IMR-90 (cell line): ENCODE data around the gene NKAIN2.
"Not testable (repeated sequence)": the region's sequence is repeated elsewhere in the genome, so short reads cannot be mapped to it uniquely, and the experiment has no call there.

Experiments
- CEBPB ChIP-seq: IDR thresholded peaks from 2 replicates; pipeline ENCODE4 v1.6.1; 2012; ENCODE audit warnings: low read depth, low read length, improper control_type of control experiment
- FOS ChIP-seq: fragments of 150-350 bp; IDR thresholded peaks from 2 replicates; pipeline ENCODE4 v1.6.1; 2016; ENCODE audit warnings: low read depth, low read length
- RAD21 ChIP-seq: IDR thresholded peaks from 2 replicates; pipeline ENCODE4 v1.6.1; 2012; ENCODE audit warnings: low read length, improper control_type of control experiment
- TF ChIP-seq, protein P1 (sequence below): conservative IDR thresholded peaks from 2 replicates; pipeline ENCODE4 v1.5.1; 2012; ENCODE audit warnings: mild to moderate bottlenecking, low read depth, low read length, improper control_type of control experiment

DNA sequence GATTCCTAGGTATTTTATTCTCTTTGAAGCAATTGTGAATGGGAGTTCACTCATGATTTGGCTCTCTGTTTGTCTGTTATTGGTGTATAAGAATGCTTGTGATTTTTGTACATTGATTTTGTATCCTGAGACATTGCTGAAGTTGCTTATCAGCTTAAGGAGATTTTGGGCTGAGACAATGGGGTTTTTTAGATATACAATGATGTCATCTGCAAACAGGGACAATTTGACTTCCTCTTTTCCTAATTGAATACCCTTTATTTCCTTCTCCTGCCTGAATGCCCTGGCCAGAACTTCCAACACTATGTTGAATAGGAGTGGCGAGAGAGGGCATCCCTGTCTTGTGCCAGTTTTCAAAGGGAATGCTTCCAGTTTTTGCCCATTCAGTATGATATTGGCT is 363.6 kb downstream of the NKAIN2 start:
- TF ChIP-seq, protein P1, sequence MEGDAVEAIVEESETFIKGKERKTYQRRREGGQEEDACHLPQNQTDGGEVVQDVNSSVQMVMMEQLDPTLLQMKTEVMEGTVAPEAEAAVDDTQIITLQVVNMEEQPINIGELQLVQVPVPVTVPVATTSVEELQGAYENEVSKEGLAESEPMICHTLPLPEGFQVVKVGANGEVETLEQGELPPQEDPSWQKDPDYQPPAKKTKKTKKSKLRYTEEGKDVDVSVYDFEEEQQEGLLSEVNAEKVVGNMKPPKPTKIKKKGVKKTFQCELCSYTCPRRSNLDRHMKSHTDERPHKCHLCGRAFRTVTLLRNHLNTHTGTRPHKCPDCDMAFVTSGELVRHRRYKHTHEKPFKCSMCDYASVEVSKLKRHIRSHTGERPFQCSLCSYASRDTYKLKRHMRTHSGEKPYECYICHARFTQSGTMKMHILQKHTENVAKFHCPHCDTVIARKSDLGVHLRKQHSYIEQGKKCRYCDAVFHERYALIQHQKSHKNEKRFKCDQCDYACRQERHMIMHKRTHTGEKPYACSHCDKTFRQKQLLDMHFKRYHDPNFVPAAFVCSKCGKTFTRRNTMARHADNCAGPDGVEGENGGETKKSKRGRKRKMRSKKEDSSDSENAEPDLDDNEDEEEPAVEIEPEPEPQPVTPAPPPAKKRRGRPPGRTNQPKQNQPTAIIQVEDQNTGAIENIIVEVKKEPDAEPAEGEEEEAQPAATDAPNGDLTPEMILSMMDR: not testable (repeated sequence)
- TF ChIP-seq FOS, RAD21, CEBPB: not testable (repeated sequence)
